PC-3 (cell line): ENCODE measurements around the gene C16orf96. TPM values are rescaled to one million over a fixed set of nuclear protein-coding genes. Genes with fewer than 3 reads are reported as not detected.

Experiments used
- ATAC-seq: fragments of 200-7000 bp; cut with Tn5 transposase; 2 replicates; pipeline ENCODE4 v1.9.1; 2020; ENCODE audit warnings: mild to moderate bottlenecking, moderate library complexity
- BruUV-seq: library from RNA; stranded (reverse); fragments of 400-500 nt; replicated peaks from 2 replicates; lab custom pipeline; 2021; lab: Mats Ljungman, UMichigan
- CTCF ChIA-PET: fragments of 300-600 bp; sonication (Branson Sonifier 250); formaldehyde crosslinking; loops from one replicate; lab custom pipeline; 2022; ENCODE audit warnings: antibody characterized with exemption; lab: Charles Lee
- POLR2A ChIA-PET: fragments of 300-600 bp; sonication (Branson Sonifier 250); formaldehyde crosslinking; loops from one replicate; lab custom pipeline; 2022; ENCODE audit warnings: antibody characterized with exemption; ENCODE audit not compliant: unreplicated experiment; lab: Charles Lee
- DNase-seq: peaks from one replicate; pipeline ENCODE4 v3.0.0-alpha.2; 2015
- H2AFZ ChIP-seq: fragments of 300-600 bp; sonication (generic); 2 replicates; pipeline ENCODE4 v1.6.0; 2016; ENCODE audit warnings: antibody characterized with exemption, low read length
- H3F3A ChIP-seq: fragments of 300-600 bp; sonication (generic); one replicate; pipeline ENCODE4 v1.6.0; 2017; ENCODE audit warnings: antibody characterized with exemption, low read length, control low read depth, mild to moderate bottlenecking; ENCODE audit not compliant: unreplicated experiment
- H3K27ac ChIP-seq: fragments of 300-600 bp; sonication (generic); 2 replicates; pipeline ENCODE4 v1.5.1; 2016; ENCODE audit warnings: mild to moderate bottlenecking, low read length
- H3K27me3 ChIP-seq: fragments of 300-600 bp; sonication (generic); 2 replicates; pipeline ENCODE4 v1.6.1; 2016; ENCODE audit warnings: low read length, mixed read lengths
- H3K36me3 ChIP-seq: fragments of 300-600 bp; sonication (generic); 2 replicates; pipeline ENCODE4 v1.6.1; 2016; ENCODE audit warnings: low read depth, mixed run types, low read length, mixed read lengths
- H3K4me1 ChIP-seq: fragments of 300-600 bp; sonication (generic); 2 replicates; pipeline ENCODE4 v1.5.1; 2016; ENCODE audit warnings: low read length; ENCODE audit not compliant: insufficient read depth
- H3K4me2 ChIP-seq: fragments of 300-600 bp; sonication (generic); 2 replicates; pipeline ENCODE4 v1.6.0; 2016; ENCODE audit warnings: low read length
- H3K4me3 ChIP-seq: fragments of 300-600 bp; sonication (generic); 2 replicates; pipeline ENCODE4 v1.5.1; 2016; ENCODE audit warnings: mild to moderate bottlenecking, low read length, mixed read lengths
- H3K79me2 ChIP-seq: fragments of 300-600 bp; sonication (generic); 2 replicates; pipeline ENCODE4 v1.6.1; 2017; ENCODE audit warnings: low read length, mixed read lengths
- H3K9ac ChIP-seq: fragments of 300-600 bp; sonication (generic); 2 replicates; pipeline ENCODE4 v1.6.0; 2016; ENCODE audit warnings: mild to moderate bottlenecking, low read length
- H3K9me2 ChIP-seq: fragments of 300-600 bp; sonication (generic); replicated peaks from 2 replicates; pipeline ENCODE4 v1.6.1; 2016; ENCODE audit warnings: mixed run types, low read length, mixed read lengths
- H3K9me3 ChIP-seq: fragments of 300-600 bp; sonication (generic); 2 replicates; pipeline ENCODE4 v1.6.1; 2016; ENCODE audit warnings: low read length, mixed read lengths
- H4K20me1 ChIP-seq: fragments of 300-600 bp; sonication (generic); 2 replicates; pipeline ENCODE4 v1.6.1; 2016; ENCODE audit warnings: low read length, mixed read lengths
- EZH2 ChIP-seq: fragments of 300-600 bp; sonication (generic); IDR thresholded peaks from one replicate; pipeline ENCODE4 v1.6.1; 2017; ENCODE audit warnings: antibody characterized with exemption, mild to moderate bottlenecking, low read length; ENCODE audit not compliant: unreplicated experiment
- EZH2phosphoT487 ChIP-seq: fragments of 300-600 bp; sonication (generic); IDR thresholded peaks from 2 replicates; pipeline ENCODE4 v1.6.1; 2018; ENCODE audit warnings: mild to moderate bottlenecking, antibody characterized with exemption, low read length, borderline replicate concordance
- intact Hi-C: fragments of 100-400 bp; cut with micrococcal nuclease; formaldehyde crosslinking; loops from 2 replicates; pipeline ENCODE4 v1.9.0; 2023
- total RNA-seq: library from RNA; depleted of rRNA; stranded (reverse); fragments of >200 nt; gene quantifications from 2 replicates; pipeline ENCODE4 v1.2.3, GENCODE V29; 2014
- TF ChIP-seq, protein P1 (sequence below): fragments of 300-600 bp; sonication (generic); conservative IDR thresholded peaks from 2 replicates; pipeline ENCODE4 v1.5.1; 2017; ENCODE audit warnings: antibody characterized with exemption, low read depth, mild to moderate bottlenecking, low read length

Gene C16orf96
- total RNA-seq, 1 experiment from 2014 or later = not detected

DNA sequence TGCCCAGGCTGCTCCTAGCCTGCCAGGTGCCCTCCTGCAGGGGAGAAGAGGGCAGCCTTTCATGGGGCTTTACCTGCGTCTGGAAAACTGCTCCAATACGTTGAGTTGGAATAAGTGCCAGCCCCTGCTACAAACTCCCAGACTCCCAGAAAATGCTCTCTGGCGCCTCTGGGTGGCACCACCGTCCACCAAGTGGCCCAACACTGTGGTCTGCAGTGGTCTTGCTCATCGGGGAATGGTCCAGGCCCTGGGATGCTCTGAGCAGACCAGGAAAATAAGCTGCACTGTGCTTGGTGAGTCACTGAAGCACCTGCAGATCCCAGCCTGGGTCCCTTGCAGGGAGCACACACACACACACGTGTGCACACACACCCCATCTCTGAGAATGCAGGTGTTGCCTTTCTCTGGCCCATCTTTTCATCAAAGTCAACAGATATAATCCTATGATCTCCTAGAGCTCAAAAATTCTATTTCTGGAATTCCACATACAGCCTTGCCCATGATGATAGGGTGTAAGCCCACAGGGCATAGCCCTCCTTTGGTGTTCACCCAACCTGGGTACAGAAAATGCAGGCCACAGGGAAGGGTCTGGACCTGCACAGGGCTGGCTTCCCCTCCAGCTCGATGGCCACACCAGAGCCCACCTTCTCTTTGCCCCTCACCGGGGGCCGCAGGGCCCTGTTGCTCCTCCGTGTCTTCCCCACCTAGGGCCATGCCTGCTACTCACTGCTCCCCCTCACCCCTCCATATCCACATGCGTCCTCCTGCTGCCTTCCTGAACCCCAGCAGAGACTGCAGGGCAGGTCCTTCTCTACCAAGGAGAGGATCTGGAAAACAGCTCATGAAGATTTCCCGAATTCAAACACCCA, 38.1 kb upstream of the C16orf96 start:
- Histone ChIP-seq H2AFZ (no peak overlapping the region), H3K9ac (no peak overlapping the region), H3K9me3 (no peaks in the 10 kb centered on the region), H3K4me3 (no peak overlapping the region), H3K4me2 (no peak overlapping the region), H3K79me2 (no peaks in the 10 kb centered on the region), H3K4me1 (no peaks in the 10 kb centered on the region), H3K9me2 (no peaks in the 10 kb centered on the region), H3F3A (no peaks in the 10 kb centered on the region), H4K20me1 (no peaks in the 10 kb centered on the region), H3K27me3 (no peaks in the 10 kb centered on the region), H3K36me3 (no peaks in the 10 kb centered on the region), H3K27ac (no peak overlapping the region)
- ATAC-seq = peak; percentile 24; the same call in 1 of the 2 replicates
- TF ChIP-seq EZH2phosphoT487 = no peak
- TF ChIP-seq, protein P1, sequence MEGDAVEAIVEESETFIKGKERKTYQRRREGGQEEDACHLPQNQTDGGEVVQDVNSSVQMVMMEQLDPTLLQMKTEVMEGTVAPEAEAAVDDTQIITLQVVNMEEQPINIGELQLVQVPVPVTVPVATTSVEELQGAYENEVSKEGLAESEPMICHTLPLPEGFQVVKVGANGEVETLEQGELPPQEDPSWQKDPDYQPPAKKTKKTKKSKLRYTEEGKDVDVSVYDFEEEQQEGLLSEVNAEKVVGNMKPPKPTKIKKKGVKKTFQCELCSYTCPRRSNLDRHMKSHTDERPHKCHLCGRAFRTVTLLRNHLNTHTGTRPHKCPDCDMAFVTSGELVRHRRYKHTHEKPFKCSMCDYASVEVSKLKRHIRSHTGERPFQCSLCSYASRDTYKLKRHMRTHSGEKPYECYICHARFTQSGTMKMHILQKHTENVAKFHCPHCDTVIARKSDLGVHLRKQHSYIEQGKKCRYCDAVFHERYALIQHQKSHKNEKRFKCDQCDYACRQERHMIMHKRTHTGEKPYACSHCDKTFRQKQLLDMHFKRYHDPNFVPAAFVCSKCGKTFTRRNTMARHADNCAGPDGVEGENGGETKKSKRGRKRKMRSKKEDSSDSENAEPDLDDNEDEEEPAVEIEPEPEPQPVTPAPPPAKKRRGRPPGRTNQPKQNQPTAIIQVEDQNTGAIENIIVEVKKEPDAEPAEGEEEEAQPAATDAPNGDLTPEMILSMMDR = peak; percentile 66
- ChIA-PET POLR2A (no interaction called here), CTCF (interaction anchor here (0.6 to 0.7 kb wide), 2 partner anchors 31 to 90 kb away, joined by 3 read pairs; no protein-coding TSS in a partner anchor)
- no TSS peak for BruUV-seq
- intact Hi-C loops = loop anchor here (2.0 kb wide), 1 partner anchor 67 kb away; no protein-coding TSS in a partner anchor
- DNase-seq = peak; percentile 22

DNA sequence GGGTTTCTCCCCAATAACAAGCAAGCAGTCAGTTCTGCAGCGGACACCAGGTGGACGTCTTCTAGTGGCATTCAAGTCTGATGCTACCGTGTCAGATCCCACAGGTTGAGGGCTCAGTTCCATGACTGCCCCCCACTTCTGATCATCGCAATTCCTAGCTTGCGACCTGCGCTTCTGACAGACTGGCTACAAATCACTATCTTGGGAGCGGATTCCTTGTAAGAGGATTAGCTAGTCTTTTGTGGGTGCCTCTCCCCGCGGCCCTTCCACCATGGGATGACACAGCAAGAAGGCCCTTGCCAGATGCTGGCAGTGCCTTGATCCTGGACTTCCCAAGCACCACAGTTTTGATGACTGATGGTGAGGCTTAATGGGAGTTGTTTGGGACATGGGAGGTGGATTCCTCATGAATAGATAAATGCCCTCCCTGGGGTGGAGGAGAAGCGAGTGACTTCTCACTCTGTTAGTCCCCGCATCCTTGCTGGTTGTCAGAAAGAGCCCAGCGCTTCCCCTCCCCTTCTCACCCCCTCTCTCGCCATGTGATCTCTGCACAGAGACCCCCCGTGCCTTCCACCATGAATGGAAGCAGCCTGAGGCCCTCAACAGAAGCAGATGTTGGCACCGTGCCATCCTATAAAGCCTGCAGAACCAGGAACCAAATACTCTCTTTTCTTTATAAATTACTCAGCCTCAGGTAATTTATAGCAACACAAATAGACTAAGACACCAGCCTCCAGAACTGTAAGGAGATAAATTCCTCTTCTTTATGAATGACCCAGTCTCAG, 36.7 kb upstream of the C16orf96 start:
- DNase-seq (no peak), ATAC-seq (no peak)
- Histone ChIP-seq H3K4me1 (no peaks in the 10 kb centered on the region), H4K20me1 (no peaks in the 10 kb centered on the region), H3K27ac (no peak overlapping the region), H3K36me3 (no peaks in the 10 kb centered on the region), H3K4me2 (no peak overlapping the region), H3K79me2 (no peaks in the 10 kb centered on the region), H3K27me3 (no peaks in the 10 kb centered on the region), H3K4me3 (no peak overlapping the region), H3F3A (no peaks in the 10 kb centered on the region), H3K9me3 (no peaks in the 10 kb centered on the region), H2AFZ (no peak overlapping the region), H3K9me2 (no peaks in the 10 kb centered on the region), H3K9ac (no peak overlapping the region)
- ChIA-PET POLR2A (no interaction called here), CTCF (no interaction called here)
- intact Hi-C loops = no loop called here
- BruUV-seq = no TSS peak
- no peak for TF ChIP-seq EZH2
- TF ChIP-seq, protein P1 = no peak
- no peak for TF ChIP-seq EZH2phosphoT487
